ENCODE data around the gene IL12RB2.

The IL12RB2 gene

GRCh38 chr1:67352211-67352610, 44.5 kb downstream of the IL12RB2 start:
- Histone ChIP-seq H3K27ac (ENCODE audit: low read depth, low read length) (no peak overlapping the region), H3K9me3 (ENCODE audit: low read length) (no peaks in the 10 kb centered on the region), H3K36me3 (ENCODE audit: insufficient read depth, low read length) (no peaks in the 10 kb centered on the region), H3K4me1 (ENCODE audit: insufficient read depth, low read length) (no peaks in the 10 kb centered on the region), H3K4me3 (ENCODE audit: low read depth in 1 of 2, low read length in 2 of 2) (no peak overlapping the region), H3K9ac (ENCODE audit: low read length) (no peak overlapping the region), H3K27me3 (ENCODE audit: control insufficient read depth in 1 of 2, insufficient read depth in 2 of 2, low read length in 2 of 2) (no peaks in the 10 kb centered on the region)

GRCh38 chr1:67355745-67356424, 48.2 kb downstream of the IL12RB2 start:
- Histone ChIP-seq H3K36me3 (ENCODE audit: insufficient read depth, low read length) (no peaks in the 10 kb centered on the region), H3K4me3 (ENCODE audit: low read depth in 1 of 2, low read length in 2 of 2) (no peak overlapping the region), H3K27ac (ENCODE audit: low read depth, low read length) (no peak overlapping the region), H3K4me1 (ENCODE audit: insufficient read depth, low read length) (no peaks in the 10 kb centered on the region), H3K27me3 (ENCODE audit: control insufficient read depth in 1 of 2, insufficient read depth in 2 of 2, low read length in 2 of 2) (no peaks in the 10 kb centered on the region), H3K9me3 (ENCODE audit: low read length) (no peaks in the 10 kb centered on the region), H3K9ac (ENCODE audit: low read length) (no peak overlapping the region)

DNA sequence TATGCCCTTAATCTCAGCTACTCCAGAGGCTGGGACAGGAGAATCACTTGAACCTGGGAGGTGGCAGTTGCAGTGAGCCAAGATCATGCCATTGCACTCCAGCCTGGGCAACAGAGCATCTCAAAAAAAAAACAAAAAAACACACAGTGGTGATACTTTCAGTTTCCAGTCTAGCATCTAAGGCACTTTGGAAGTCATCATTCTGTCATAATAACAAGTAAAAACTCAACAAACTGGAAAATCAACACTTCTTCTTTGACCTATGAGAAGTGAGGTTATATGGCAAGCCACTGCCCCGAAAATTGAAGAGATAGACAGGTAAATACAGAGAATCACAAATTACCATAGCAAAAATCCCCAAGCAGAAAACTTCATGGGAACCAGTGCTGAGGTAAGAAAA, 51.9 kb downstream of the IL12RB2 start:
- Histone ChIP-seq H3K9ac (ENCODE audit: low read length) (no peak overlapping the region), H3K9me3 (ENCODE audit: low read length) (no peaks in the 10 kb centered on the region), H3K4me1 (ENCODE audit: insufficient read depth, low read length) (no peaks in the 10 kb centered on the region), H3K27me3 (ENCODE audit: control insufficient read depth in 1 of 2, insufficient read depth in 2 of 2, low read length in 2 of 2) (no peaks in the 10 kb centered on the region), H3K27ac (ENCODE audit: low read depth, low read length) (no peak overlapping the region), H3K36me3 (ENCODE audit: insufficient read depth, low read length) (no peaks in the 10 kb centered on the region), H3K4me3 (ENCODE audit: low read depth in 1 of 2, low read length in 2 of 2) (no peak overlapping the region)

GRCh38 chr1:67361641-67362040, 54.0 kb downstream of the IL12RB2 start:
- Histone ChIP-seq H3K9me3 (ENCODE audit: low read length) (no peaks in the 10 kb centered on the region), H3K4me3 (ENCODE audit: low read depth in 1 of 2, low read length in 2 of 2) (no peak overlapping the region), H3K4me1 (ENCODE audit: insufficient read depth, low read length) (no peaks in the 10 kb centered on the region), H3K27ac (ENCODE audit: low read depth, low read length) (no peak overlapping the region), H3K27me3 (ENCODE audit: control insufficient read depth in 1 of 2, insufficient read depth in 2 of 2, low read length in 2 of 2) (no peaks in the 10 kb centered on the region), H3K36me3 (ENCODE audit: insufficient read depth, low read length) (no peaks in the 10 kb centered on the region), H3K9ac (ENCODE audit: low read length) (no peak overlapping the region)

GRCh38 chr1:67367370-67368045, 59.8 kb downstream of the IL12RB2 start:
- H3K9me3 ChIP-seq (ENCODE audit: low read length), result no peaks in the 10 kb centered on the region
- H3K27me3 ChIP-seq (ENCODE audit: control insufficient read depth in 1 of 2, insufficient read depth in 2 of 2, low read length in 2 of 2), result no peaks in the 10 kb centered on the region
- H3K4me1 ChIP-seq (ENCODE audit: insufficient read depth, low read length), result no peaks in the 10 kb centered on the region
- H3K4me3 ChIP-seq (ENCODE audit: low read depth in 1 of 2, low read length in 2 of 2), result no peak overlapping the region
- H3K36me3 ChIP-seq (ENCODE audit: insufficient read depth, low read length), result no peaks in the 10 kb centered on the region
- H3K9ac ChIP-seq (ENCODE audit: low read length), result no peak overlapping the region
- H3K27ac ChIP-seq (ENCODE audit: low read depth, low read length), result no peak overlapping the region

DNA sequence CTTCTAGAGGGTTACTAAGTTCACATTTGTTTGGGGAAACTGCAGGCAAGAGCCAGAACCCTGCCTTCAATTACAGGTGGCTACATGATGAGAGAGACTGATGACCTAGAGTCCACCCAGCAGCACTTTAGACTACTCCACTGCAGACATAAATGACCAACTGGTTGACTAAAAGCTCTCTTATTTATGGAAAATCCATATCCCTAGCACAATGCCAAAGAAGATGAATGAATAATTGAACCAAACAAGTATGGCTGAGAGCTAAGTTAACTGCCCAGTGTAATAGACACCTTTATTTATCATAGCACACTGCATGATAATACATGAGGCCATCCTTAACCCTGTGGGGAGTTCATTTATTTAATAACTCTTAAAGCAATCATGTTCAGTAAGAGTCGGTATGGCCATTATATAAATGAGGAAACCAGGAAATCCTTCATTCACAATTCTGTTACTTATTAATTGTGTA, 60.4 kb downstream of the IL12RB2 start:
- H3K27ac ChIP-seq (ENCODE audit: low read depth, low read length), result no peak overlapping the region
- H3K4me1 ChIP-seq (ENCODE audit: insufficient read depth, low read length), result no peaks in the 10 kb centered on the region
- no peak overlapping the region for H3K4me3 ChIP-seq (ENCODE audit: low read depth in 1 of 2, low read length in 2 of 2)
- H3K36me3 ChIP-seq (ENCODE audit: insufficient read depth, low read length), result no peaks in the 10 kb centered on the region
- no peaks in the 10 kb centered on the region for H3K27me3 ChIP-seq (ENCODE audit: control insufficient read depth in 1 of 2, insufficient read depth in 2 of 2, low read length in 2 of 2)
- H3K9me3 ChIP-seq (ENCODE audit: low read length), result no peaks in the 10 kb centered on the region
- H3K9ac ChIP-seq (ENCODE audit: low read length), result no peak overlapping the region

- no peak overlapping the region for H3K9ac ChIP-seq (ENCODE audit: low read length)
Measured at GRCh38 chr1:67371043-67371442, 63.4 kb downstream of the IL12RB2 start.

DNA sequence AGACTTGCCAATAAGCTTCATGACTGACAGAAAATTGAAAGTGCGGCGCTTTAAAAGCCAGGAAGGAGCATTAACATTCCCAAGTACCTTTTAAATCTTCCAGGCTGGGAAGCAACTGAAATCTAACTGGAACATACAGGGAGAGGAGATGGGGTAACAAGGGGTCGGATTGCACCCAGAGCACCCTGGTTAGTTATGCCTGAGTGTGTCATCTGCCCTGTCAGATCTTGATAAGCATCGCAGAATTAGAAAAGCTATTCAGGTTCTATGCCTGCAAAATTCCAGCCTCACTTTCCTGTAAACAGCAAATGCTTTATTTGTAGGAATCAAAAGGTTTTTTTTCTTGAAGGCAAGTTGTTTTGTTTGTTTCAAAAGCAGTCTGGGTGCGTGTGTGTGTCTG, 64.0 kb downstream of the IL12RB2 start:
- Histone ChIP-seq H3K27me3 (ENCODE audit: control insufficient read depth in 1 of 2, insufficient read depth in 2 of 2, low read length in 2 of 2) (no peaks in the 10 kb centered on the region), H3K4me3 (ENCODE audit: low read depth in 1 of 2, low read length in 2 of 2) (no peak overlapping the region), H3K9ac (ENCODE audit: low read length) (no peak overlapping the region), H3K4me1 (ENCODE audit: insufficient read depth, low read length) (no peaks in the 10 kb centered on the region), H3K27ac (ENCODE audit: low read depth, low read length) (no peak overlapping the region), H3K36me3 (ENCODE audit: insufficient read depth, low read length) (no peaks in the 10 kb centered on the region), H3K9me3 (ENCODE audit: low read length) (no peaks in the 10 kb centered on the region)

More at GRCh38 chr1:67371043-67371442, 63.4 kb downstream of the IL12RB2 start:
- Histone ChIP-seq H3K9me3 (ENCODE audit: low read length) (no peaks in the 10 kb centered on the region), H3K27ac (ENCODE audit: low read depth, low read length) (no peak overlapping the region), H3K36me3 (ENCODE audit: insufficient read depth, low read length) (no peaks in the 10 kb centered on the region), H3K4me3 (ENCODE audit: low read depth in 1 of 2, low read length in 2 of 2) (no peak overlapping the region), H3K27me3 (ENCODE audit: control insufficient read depth in 1 of 2, insufficient read depth in 2 of 2, low read length in 2 of 2) (no peaks in the 10 kb centered on the region), H3K4me1 (ENCODE audit: insufficient read depth, low read length) (no peaks in the 10 kb centered on the region)

GRCh38 chr1:67372136-67372535, 64.5 kb downstream of the IL12RB2 start:
- Histone ChIP-seq H3K4me1 (ENCODE audit: insufficient read depth, low read length) (no peaks in the 10 kb centered on the region), H3K27ac (ENCODE audit: low read depth, low read length) (no peak overlapping the region), H3K9me3 (ENCODE audit: low read length) (no peaks in the 10 kb centered on the region), H3K4me3 (ENCODE audit: low read depth in 1 of 2, low read length in 2 of 2) (no peak overlapping the region), H3K27me3 (ENCODE audit: control insufficient read depth in 1 of 2, insufficient read depth in 2 of 2, low read length in 2 of 2) (no peaks in the 10 kb centered on the region), H3K36me3 (ENCODE audit: insufficient read depth, low read length) (no peaks in the 10 kb centered on the region), H3K9ac (ENCODE audit: low read length) (no peak overlapping the region)

GRCh38 chr1:67372898-67373297, 65.2 kb downstream of the IL12RB2 start:
- Histone ChIP-seq H3K4me3 (ENCODE audit: low read depth in 1 of 2, low read length in 2 of 2) (no peak overlapping the region), H3K9ac (ENCODE audit: low read length) (no peak overlapping the region), H3K36me3 (ENCODE audit: insufficient read depth, low read length) (no peaks in the 10 kb centered on the region), H3K27ac (ENCODE audit: low read depth, low read length) (no peak overlapping the region), H3K4me1 (ENCODE audit: insufficient read depth, low read length) (no peaks in the 10 kb centered on the region), H3K27me3 (ENCODE audit: control insufficient read depth in 1 of 2, insufficient read depth in 2 of 2, low read length in 2 of 2) (no peaks in the 10 kb centered on the region), H3K9me3 (ENCODE audit: low read length) (no peaks in the 10 kb centered on the region)

- Histone ChIP-seq H3K36me3 (ENCODE audit: insufficient read depth, low read length) (no peaks in the 10 kb centered on the region), H3K4me1 (ENCODE audit: insufficient read depth, low read length) (no peaks in the 10 kb centered on the region), H3K4me3 (ENCODE audit: low read depth in 1 of 2, low read length in 2 of 2) (no peak overlapping the region), H3K27ac (ENCODE audit: low read depth, low read length) (no peak overlapping the region), H3K9ac (ENCODE audit: low read length) (no peak overlapping the region), H3K9me3 (ENCODE audit: low read length) (no peaks in the 10 kb centered on the region), H3K27me3 (ENCODE audit: control insufficient read depth in 1 of 2, insufficient read depth in 2 of 2, low read length in 2 of 2) (no peaks in the 10 kb centered on the region)
Measured at GRCh38 chr1:67376381-67376780, 68.7 kb downstream of the IL12RB2 start.

GRCh38 chr1:67377253-67377652, 69.6 kb downstream of the IL12RB2 start:
- Histone ChIP-seq H3K36me3 (ENCODE audit: insufficient read depth, low read length) (no peaks in the 10 kb centered on the region), H3K4me3 (ENCODE audit: low read depth in 1 of 2, low read length in 2 of 2) (no peak overlapping the region), H3K4me1 (ENCODE audit: insufficient read depth, low read length) (no peaks in the 10 kb centered on the region), H3K9ac (ENCODE audit: low read length) (no peak overlapping the region), H3K27ac (ENCODE audit: low read depth, low read length) (no peak overlapping the region), H3K9me3 (ENCODE audit: low read length) (no peaks in the 10 kb centered on the region), H3K27me3 (ENCODE audit: control insufficient read depth in 1 of 2, insufficient read depth in 2 of 2, low read length in 2 of 2) (no peaks in the 10 kb centered on the region)
